Endothelial cell of umbilical vein (primary cell): ENCODE data around the gene ATP6V0D1. TPM values are rescaled to one million over a fixed set of nuclear protein-coding genes. Genes with fewer than 3 reads are reported as not detected.

Experiments
- BruUV-seq: library from RNA; stranded (reverse); fragments of 400-500 nt; replicated peaks from 2 replicates; lab custom pipeline; 2021; lab: Mats Ljungman, UMichigan
- CTCF ChIA-PET: fragments of 300-600, 350-600 bp; sonication (Branson Sonifier 250); formaldehyde crosslinking; loops from one replicate; lab custom pipeline; 2021; ENCODE audit warnings: antibody characterized with exemption, inconsistent platforms; lab: Charles Lee
- POLR2A ChIA-PET: fragments of 300-600, 350-600 bp; sonication (Branson Sonifier 250); formaldehyde crosslinking; loops from one replicate; lab custom pipeline; 2021; ENCODE audit warnings: antibody characterized with exemption, inconsistent platforms; lab: Charles Lee
- DNase-seq: peaks from one replicate; pipeline ENCODE4 v3.0.0-alpha.2; 2011; ENCODE audit warnings: low read depth, low spot score
- FAIRE-seq: peaks from 2 replicates; lab custom pipeline; 2011; peaks lifted over from hg19 to GRCh38; lab: Jason Lieb, UNC
- H2AFZ ChIP-seq: 2 replicates; pipeline ENCODE4 v1.6.0; 2012; ENCODE audit warnings: low read depth, low read length, control low read depth, inconsistent platforms
- H3K27ac ChIP-seq: 2 replicates; pipeline ENCODE4 v1.5.1; 2011; ENCODE audit warnings: low read depth, mild to moderate bottlenecking, control low read depth, low read length, moderate library complexity; ENCODE audit not compliant: insufficient read depth
- H3K27me3 ChIP-seq, 2 experiments: 2 replicates each; pipeline versions ENCODE4 v1.6.0 to v1.6.1; 2011; ENCODE audit warnings: low read length in 2 of 2, mixed read lengths in 1 of 2; ENCODE audit not compliant: control insufficient read depth in 2 of 2, insufficient read depth in 2 of 2
- H3K36me3 ChIP-seq, 2 experiments: 2 replicates in 1 of 2; 3 replicates in 1 of 2; pipeline ENCODE4 v1.5.1; 2011; ENCODE audit warnings: low read length in 2 of 2, mild to moderate bottlenecking in 1 of 2, moderate library complexity in 1 of 2; ENCODE audit not compliant: control insufficient read depth in 2 of 2, insufficient read depth in 2 of 2; ENCODE audit errors: extremely low read depth in 1 of 2
- H3K4me1 ChIP-seq: 3 replicates; pipeline ENCODE4 v1.5.1; 2011; ENCODE audit warnings: mild to moderate bottlenecking, low read length; ENCODE audit not compliant: control insufficient read depth, insufficient read depth; ENCODE audit errors: extremely low read depth
- H3K4me2 ChIP-seq: 2 replicates; pipeline ENCODE4 v1.6.1; 2011; ENCODE audit warnings: low read length, control low read depth, mixed read lengths; ENCODE audit not compliant: insufficient read depth
- H3K4me3 ChIP-seq, 3 experiments: fragments of 200-600 bp in 1 of 3; sonication (generic), shearing (Covaris generic) in 1 of 3; replicated peaks in 1 of 3; 2 replicates each; pipeline ENCODE4 v1.5.1; 2011 to 2016; ENCODE audit warnings: control low read depth in 3 of 3, low read length in 3 of 3, mild to moderate bottlenecking in 2 of 3, inconsistent platforms in 1 of 3, low read depth in 1 of 3, moderate library complexity in 1 of 3; ENCODE audit not compliant: insufficient read depth in 1 of 3
- H3K79me2 ChIP-seq: 2 replicates; pipeline ENCODE4 v1.6.0; 2012; ENCODE audit warnings: low read length, inconsistent platforms; ENCODE audit not compliant: control insufficient read depth, insufficient read depth
- H3K9ac ChIP-seq: replicated peaks from 2 replicates; pipeline ENCODE3; 2011; ENCODE audit warnings: low read length, control low read depth; ENCODE audit not compliant: insufficient read depth; ENCODE audit errors: extremely low read depth
- H3K9me1 ChIP-seq: replicated peaks from 3 replicates; pipeline ENCODE4 v1.6.0; 2011; ENCODE audit warnings: mild to moderate bottlenecking, low read length; ENCODE audit not compliant: control insufficient read depth, insufficient read depth; ENCODE audit errors: extremely low read depth
- H3K9me3 ChIP-seq: replicated peaks from 2 replicates; pipeline ENCODE4 v1.5.1; 2012; ENCODE audit warnings: low read length, inconsistent platforms; ENCODE audit not compliant: control insufficient read depth, insufficient read depth
- H4K20me1 ChIP-seq: replicated peaks from 2 replicates; pipeline ENCODE3; 2011; ENCODE audit warnings: mild to moderate bottlenecking, low read length; ENCODE audit not compliant: control insufficient read depth, insufficient read depth; ENCODE audit errors: extremely low read depth
- FOS ChIP-seq: IDR thresholded peaks from 2 replicates; pipeline ENCODE4 v1.6.1; 2011; ENCODE audit warnings: mild to moderate bottlenecking, low read length, moderate library complexity, borderline replicate concordance; ENCODE audit not compliant: insufficient read depth
- GATA2 ChIP-seq: IDR thresholded peaks from 2 replicates; pipeline ENCODE4 v1.7.0; 2011; ENCODE audit warnings: low read depth, mild to moderate bottlenecking, moderate library complexity, mixed read lengths, low read length; ENCODE audit not compliant: insufficient read length, insufficient read depth
- JUN ChIP-seq: IDR thresholded peaks from 2 replicates; pipeline ENCODE4 v1.6.1; 2011; ENCODE audit warnings: borderline replicate concordance, low read depth; ENCODE audit not compliant: insufficient read length, insufficient read depth
- MYC ChIP-seq: IDR thresholded peaks from one replicate; pipeline ENCODE4 v1.6.1; 2011; ENCODE audit warnings: mild to moderate bottlenecking, low read depth, low read length
- POLR2A ChIP-seq: IDR thresholded peaks from 2 replicates; pipeline ENCODE4 v1.6.1; 2012; ENCODE audit warnings: low read depth, mild to moderate bottlenecking, control low read depth, low read length
- POLR2AphosphoS5 ChIP-seq: IDR thresholded peaks from 2 replicates; pipeline ENCODE4 v1.6.1; 2012; ENCODE audit warnings: low read depth, mild to moderate bottlenecking, control low read depth, low read length, moderate library complexity; ENCODE audit not compliant: insufficient read depth
- dilution Hi-C: fragments of 300-500 bp; cut with MboI; formaldehyde crosslinking; loops from one replicate; pipeline ENCODE4 v1.15.0; 2019; ENCODE audit warnings: low sequenced_read_pairs; ENCODE audit not compliant: extremely low pct_ligation_motif_present
- intact Hi-C: fragments of 100-400 bp; cut with micrococcal nuclease; formaldehyde crosslinking; loops from one replicate; pipeline ENCODE4 v1.10.0; 2022
- polyA plus RNA-seq, 4 experiments: library from polyadenylated mRNA; depleted of rRNA in 3 of 4; stranded (reverse) in 3 of 4; unstranded in 1 of 4; fragments of >200 nt; gene quantifications; 2 replicates each; pipeline versions ENCODE4 v1.2.1 to v1.2.3, GENCODE V29; 2011 to 2012; ENCODE audit warnings: missing spikeins in 1 of 4
- total RNA-seq: library from RNA; stranded (reverse); gene quantifications from 2 replicates; pipeline ENCODE4 v1.2.3, GENCODE V29; 2021
- TF ChIP-seq, protein P1 (sequence below), 2 donors: IDR thresholded peaks; 1 replicate in 1 of 2; 2 replicates in 1 of 2; pipeline ENCODE4 v1.5.1; 2011; ENCODE audit warnings: low read length in 2 of 2, mild to moderate bottlenecking in 2 of 2, moderate library complexity in 2 of 2, control low read depth in 1 of 2, inconsistent platforms in 1 of 2, low read depth in 1 of 2; ENCODE audit not compliant: insufficient read depth in 1 of 2; ENCODE audit errors: extremely low read depth in 1 of 2

The ATP6V0D1 gene
- total and polyA plus RNA-seq, 2 donors (not counting 3 experiments of a cell fraction or from before 2014, with no cell fraction given), result 82.8 to 232 TPM

DNA sequence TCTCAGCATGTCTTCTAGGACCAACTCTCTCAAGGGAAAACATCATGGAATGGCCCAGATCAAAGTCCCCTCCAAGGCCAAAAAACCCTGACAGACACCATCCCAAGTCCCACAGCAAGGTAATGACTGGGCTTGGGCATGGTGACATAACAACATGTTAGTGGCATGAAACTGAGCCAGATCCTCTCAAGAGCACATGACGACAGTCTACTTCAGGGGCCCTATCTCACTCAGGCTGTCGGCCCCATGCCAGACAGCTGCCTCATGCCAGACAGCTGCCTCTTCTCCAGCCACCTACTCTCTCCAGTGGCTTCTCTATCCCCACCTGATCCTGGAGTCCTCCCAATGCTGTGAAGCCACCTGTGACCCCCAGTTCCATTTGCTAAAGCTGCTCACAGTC lies 31.6 kb downstream of the ATP6V0D1 start:
- dilution Hi-C loops, result no loop called here
- intact Hi-C loops, result loop anchor here (5.0 kb wide), 1 partner anchor 77 kb away; no protein-coding TSS in a partner anchor
- Histone ChIP-seq H4K20me1 (no peaks in the 10 kb centered on the region), H3K4me3 (no peak overlapping the region), H3K4me1 (no peaks in the 10 kb centered on the region), H2AFZ (no peak overlapping the region), H3K36me3 (peaks cover 0 to 32% of the 10 kb centered on the region in 2 experiments), H3K9me1 (no peaks in the 10 kb centered on the region), H3K27ac (no peak overlapping the region), H3K9ac (no peak overlapping the region), H3K4me2 (no peak overlapping the region), H3K9me3 (no peaks in the 10 kb centered on the region), H3K27me3 (no peaks in the 10 kb centered on the region), H3K79me2 (no peaks in the 10 kb centered on the region)
- TF ChIP-seq, protein P1, sequence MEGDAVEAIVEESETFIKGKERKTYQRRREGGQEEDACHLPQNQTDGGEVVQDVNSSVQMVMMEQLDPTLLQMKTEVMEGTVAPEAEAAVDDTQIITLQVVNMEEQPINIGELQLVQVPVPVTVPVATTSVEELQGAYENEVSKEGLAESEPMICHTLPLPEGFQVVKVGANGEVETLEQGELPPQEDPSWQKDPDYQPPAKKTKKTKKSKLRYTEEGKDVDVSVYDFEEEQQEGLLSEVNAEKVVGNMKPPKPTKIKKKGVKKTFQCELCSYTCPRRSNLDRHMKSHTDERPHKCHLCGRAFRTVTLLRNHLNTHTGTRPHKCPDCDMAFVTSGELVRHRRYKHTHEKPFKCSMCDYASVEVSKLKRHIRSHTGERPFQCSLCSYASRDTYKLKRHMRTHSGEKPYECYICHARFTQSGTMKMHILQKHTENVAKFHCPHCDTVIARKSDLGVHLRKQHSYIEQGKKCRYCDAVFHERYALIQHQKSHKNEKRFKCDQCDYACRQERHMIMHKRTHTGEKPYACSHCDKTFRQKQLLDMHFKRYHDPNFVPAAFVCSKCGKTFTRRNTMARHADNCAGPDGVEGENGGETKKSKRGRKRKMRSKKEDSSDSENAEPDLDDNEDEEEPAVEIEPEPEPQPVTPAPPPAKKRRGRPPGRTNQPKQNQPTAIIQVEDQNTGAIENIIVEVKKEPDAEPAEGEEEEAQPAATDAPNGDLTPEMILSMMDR (IDR thresholded peaks at IDR 0.05; ENCODE audit: extremely low read depth in 1 of 2, insufficient read depth in 1 of 2, low read depth in 1 of 2, low read length in 2 of 2), result no peak
- TF ChIP-seq FOS (no peak), MYC (no peak), GATA2 (no peak), POLR2AphosphoS5 (no peak), POLR2A (no peak), JUN (no peak)
- no TSS peak for BruUV-seq
- CTCF ChIA-PET, result interaction anchor here (2.9 to 5.8 kb wide), 2 partner anchors 16 to 21 kb away, joined by 14 to 57 read pairs; no protein-coding TSS in a partner anchor
- FAIRE-seq (no peak), DNase-seq (no peak)
- POLR2A ChIA-PET, result interaction anchor here (0.6 kb wide), 1 partner anchor 459 kb away, joined by 4 read pairs; no protein-coding TSS in a partner anchor
